ENCODE measurements around the gene CREBBP. TPM values are rescaled to one million over a fixed set of nuclear protein-coding genes. Genes with fewer than 3 reads are reported as not detected.

Gene CREBBP
- total RNA-seq, 2 donors from 2014 or later: 82.2 to 143 TPM

GRCh38 chr16:3788711-3789374, 91.7 kb downstream of the CREBBP start:
- Histone ChIP-seq H3K27me3 (replicated peaks; ENCODE audit: insufficient read depth) (no peaks in the 10 kb centered on the region), H3K4me3 (no peak overlapping the region), H3K27ac (no peak overlapping the region), H3K9me3 (no peaks in the 10 kb centered on the region), H3K4me1 (replicated peaks) (no peaks in the 10 kb centered on the region), H3K36me3 (peaks cover 0 to 6% of the 10 kb centered on the region in 2 donors)
- 49% methylated on average over 9 of the region's 9 CpGs for WGBS
- no peak for TF ChIP-seq POLR2AphosphoS5 (IDR thresholded peaks at IDR 0.05)
- TF ChIP-seq, protein P1, sequence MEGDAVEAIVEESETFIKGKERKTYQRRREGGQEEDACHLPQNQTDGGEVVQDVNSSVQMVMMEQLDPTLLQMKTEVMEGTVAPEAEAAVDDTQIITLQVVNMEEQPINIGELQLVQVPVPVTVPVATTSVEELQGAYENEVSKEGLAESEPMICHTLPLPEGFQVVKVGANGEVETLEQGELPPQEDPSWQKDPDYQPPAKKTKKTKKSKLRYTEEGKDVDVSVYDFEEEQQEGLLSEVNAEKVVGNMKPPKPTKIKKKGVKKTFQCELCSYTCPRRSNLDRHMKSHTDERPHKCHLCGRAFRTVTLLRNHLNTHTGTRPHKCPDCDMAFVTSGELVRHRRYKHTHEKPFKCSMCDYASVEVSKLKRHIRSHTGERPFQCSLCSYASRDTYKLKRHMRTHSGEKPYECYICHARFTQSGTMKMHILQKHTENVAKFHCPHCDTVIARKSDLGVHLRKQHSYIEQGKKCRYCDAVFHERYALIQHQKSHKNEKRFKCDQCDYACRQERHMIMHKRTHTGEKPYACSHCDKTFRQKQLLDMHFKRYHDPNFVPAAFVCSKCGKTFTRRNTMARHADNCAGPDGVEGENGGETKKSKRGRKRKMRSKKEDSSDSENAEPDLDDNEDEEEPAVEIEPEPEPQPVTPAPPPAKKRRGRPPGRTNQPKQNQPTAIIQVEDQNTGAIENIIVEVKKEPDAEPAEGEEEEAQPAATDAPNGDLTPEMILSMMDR (IDR thresholded peaks at IDR 0.05): no peak
- TF ChIP-seq POLR2A (IDR thresholded peaks at IDR 0.05): no peak
- intact Hi-C loops (cut with DNase I): no loop called here
- DNase-seq (ENCODE audit: low spot score): no peak

- no peaks in the 10 kb centered on the region for H3K9me3 ChIP-seq
- H3K4me1 ChIP-seq (replicated peaks): no peaks in the 10 kb centered on the region
- peaks cover 0 to 6% of the 10 kb centered on the region in 2 donors for H3K36me3 ChIP-seq
- DNase-seq (ENCODE audit: low spot score): no peak
- intact Hi-C loops (cut with DNase I): no loop called here
- H3K4me3 ChIP-seq: no peak overlapping the region
- H3K27me3 ChIP-seq (replicated peaks; ENCODE audit: insufficient read depth): no peaks in the 10 kb centered on the region
- 86% methylated on average over 10 of the region's 10 CpGs for WGBS
- H3K27ac ChIP-seq: no peak overlapping the region
- TF ChIP-seq, protein P1 (IDR thresholded peaks at IDR 0.05): no peak
- TF ChIP-seq POLR2AphosphoS5 (IDR thresholded peaks at IDR 0.05) (no peak), POLR2A (IDR thresholded peaks at IDR 0.05) (no peak)
Measured at GRCh38 chr16:3787924-3788661, 92.4 kb downstream of the CREBBP start.

GRCh38 chr16:3785413-3785812, 95.1 kb downstream of the CREBBP start:
- H3K27ac ChIP-seq: no peak overlapping the region
- TF ChIP-seq, protein P1 (IDR thresholded peaks at IDR 0.05): no peak
- no peak for TF ChIP-seq POLR2A (IDR thresholded peaks at IDR 0.05)
- TF ChIP-seq POLR2AphosphoS5 (IDR thresholded peaks at IDR 0.05): no peak
- WGBS: 93% methylated on average over 12 of the region's 12 CpGs
- H3K36me3 ChIP-seq: no peaks in the 10 kb centered on the region
- H3K9me3 ChIP-seq: no peaks in the 10 kb centered on the region
- H3K27me3 ChIP-seq (replicated peaks; ENCODE audit: insufficient read depth): no peaks in the 10 kb centered on the region
- H3K4me3 ChIP-seq: no peak overlapping the region
- no peaks in the 10 kb centered on the region for H3K4me1 ChIP-seq (replicated peaks)
- intact Hi-C loops (cut with DNase I): no loop called here
- DNase-seq (ENCODE audit: low spot score): no peak

DNA sequence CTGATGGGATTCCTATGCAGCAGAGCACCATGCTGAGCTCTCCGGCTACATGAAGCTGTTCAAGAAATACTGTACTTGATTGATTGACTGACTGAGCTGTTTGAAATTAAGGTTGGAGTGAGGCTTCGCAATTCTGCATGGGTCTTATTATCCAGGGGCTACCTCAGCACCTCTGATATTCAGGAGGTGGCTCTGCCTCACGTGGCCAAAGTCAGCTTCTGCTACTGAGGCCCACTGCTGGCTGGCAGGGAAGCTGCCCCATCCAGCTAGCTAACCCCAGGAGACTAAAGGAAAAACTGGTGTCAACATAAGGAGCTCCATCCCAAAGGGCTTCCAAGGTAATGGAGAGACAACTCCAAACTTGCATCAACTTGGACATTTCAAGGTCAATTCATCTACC, 97.0 kb downstream of the CREBBP start:
- Histone ChIP-seq H3K4me1 (replicated peaks) (no peaks in the 10 kb centered on the region), H3K27ac (no peak overlapping the region), H3K36me3 (peaks cover 0 to 1% of the 10 kb centered on the region in 2 donors), H3K9me3 (no peaks in the 10 kb centered on the region), H3K27me3 (replicated peaks; ENCODE audit: insufficient read depth) (no peaks in the 10 kb centered on the region), H3K4me3 (no peak overlapping the region)
- 78% methylated on average over 3 of the region's 3 CpGs for WGBS
- no peak for TF ChIP-seq POLR2A (IDR thresholded peaks at IDR 0.05)
- no peak for TF ChIP-seq POLR2AphosphoS5 (IDR thresholded peaks at IDR 0.05)
- intact Hi-C loops (cut with DNase I): no loop called here
- no peak for DNase-seq (ENCODE audit: low spot score)

DNA sequence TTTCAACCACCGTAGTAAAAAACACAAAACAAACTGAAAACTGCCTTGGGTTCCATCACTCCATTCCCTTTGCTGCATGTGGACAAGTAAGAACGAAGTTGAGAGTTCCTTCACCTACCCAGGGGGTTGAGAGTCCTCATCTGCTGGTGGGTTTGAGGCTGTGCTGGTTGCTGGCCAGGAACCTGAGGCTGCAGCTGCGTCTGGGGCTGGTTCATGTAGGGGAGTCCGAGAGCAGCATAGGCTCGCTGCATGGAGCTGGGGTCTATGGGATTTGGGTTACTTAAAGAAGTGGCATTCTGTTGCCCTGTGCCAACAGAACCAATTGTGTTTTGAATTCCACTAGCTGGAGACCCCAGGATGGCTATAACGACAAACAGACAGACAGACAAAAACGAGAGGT, 97.9 kb downstream of the CREBBP start:
- TF ChIP-seq, protein P1 (IDR thresholded peaks at IDR 0.05): no peak
- no peak for TF ChIP-seq POLR2A (IDR thresholded peaks at IDR 0.05)
- no peak for TF ChIP-seq POLR2AphosphoS5 (IDR thresholded peaks at IDR 0.05)
- no peaks in the 10 kb centered on the region for H3K9me3 ChIP-seq
- H3K4me3 ChIP-seq: no peak overlapping the region
- intact Hi-C loops (cut with DNase I): no loop called here
- no peaks in the 10 kb centered on the region for H3K4me1 ChIP-seq (replicated peaks)
- no peaks in the 10 kb centered on the region for H3K27me3 ChIP-seq (replicated peaks; ENCODE audit: insufficient read depth)
- WGBS: 84% methylated on average over 7 of the region's 7 CpGs
- peaks cover 0 to 5% of the 10 kb centered on the region in 2 donors for H3K36me3 ChIP-seq
- DNase-seq (ENCODE audit: low spot score): no peak
- H3K27ac ChIP-seq: no peak overlapping the region

Measured in prostate gland (tissue), 2 donors.